Hepatic stellate cell (primary cell): Measurements from ENCODE around the gene IQCN.

Experiments used
- DNase-seq: peaks from one replicate; pipeline ENCODE4 v3.0.0; 2011; ENCODE audit warnings: low spot score

Gene IQCN

GRCh38 chr19:18287836-18288772 lies 13.9 kb upstream of the IQCN start:
- no peak for DNase-seq

- no peak for DNase-seq
These were observed 12.9 kb upstream of the IQCN start for GRCh38 chr19:18286973-18287635.

DNA sequence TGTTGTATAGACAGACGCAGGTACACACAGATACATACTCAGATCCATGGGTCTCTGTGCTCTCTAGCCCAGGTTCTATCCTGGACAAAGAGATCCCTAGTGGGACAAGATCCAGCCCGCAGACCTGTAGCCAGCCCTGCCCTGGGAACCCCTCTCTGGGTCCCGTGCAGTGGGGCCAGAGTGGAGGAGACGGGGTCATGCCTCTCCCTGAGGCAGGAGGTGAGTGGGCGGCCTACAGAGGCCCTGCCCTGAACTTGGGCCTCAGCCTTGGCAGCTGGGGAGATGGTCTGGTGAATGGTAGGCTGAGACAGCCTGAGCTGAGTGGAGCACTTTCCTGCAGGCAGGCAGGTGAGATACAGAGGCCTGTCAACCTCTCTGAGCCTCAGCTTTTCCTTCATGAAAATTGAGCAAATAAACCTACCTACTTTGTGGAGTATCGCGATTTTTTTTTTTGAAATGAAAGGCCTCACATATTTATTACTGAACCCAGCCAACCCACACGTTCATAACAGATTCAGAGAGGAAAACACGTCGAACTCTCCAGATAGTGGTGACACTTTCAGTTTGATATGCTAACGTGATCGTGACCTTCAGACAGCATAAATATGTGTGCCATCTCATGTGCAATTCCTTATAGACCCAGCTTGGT lies 10.6 kb upstream of the IQCN start:
- DNase-seq, result no peak

- DNase-seq, result no peak
These were observed 9.1 kb upstream of the IQCN start for GRCh38 chr19:18283338-18283737.

- DNase-seq, result no peak
These were observed 8.5 kb upstream of the IQCN start for GRCh38 chr19:18282788-18283141.

- DNase-seq, result no peak
These were observed 8.0 kb upstream of the IQCN start for GRCh38 chr19:18282021-18282787.

- peak; percentile 96 for DNase-seq
These were observed 7.1 kb upstream of the IQCN start, which contains the start of gene JUND for GRCh38 chr19:18281082-18282020. JUND (minus strand) TSS chr19:18281622; CDS start chr19:18281484, 138 bp downstream.

- DNase-seq, result peak; percentile 87
These were observed 6.2 kb upstream of the IQCN start for GRCh38 chr19:18280247-18281081.

DNA sequence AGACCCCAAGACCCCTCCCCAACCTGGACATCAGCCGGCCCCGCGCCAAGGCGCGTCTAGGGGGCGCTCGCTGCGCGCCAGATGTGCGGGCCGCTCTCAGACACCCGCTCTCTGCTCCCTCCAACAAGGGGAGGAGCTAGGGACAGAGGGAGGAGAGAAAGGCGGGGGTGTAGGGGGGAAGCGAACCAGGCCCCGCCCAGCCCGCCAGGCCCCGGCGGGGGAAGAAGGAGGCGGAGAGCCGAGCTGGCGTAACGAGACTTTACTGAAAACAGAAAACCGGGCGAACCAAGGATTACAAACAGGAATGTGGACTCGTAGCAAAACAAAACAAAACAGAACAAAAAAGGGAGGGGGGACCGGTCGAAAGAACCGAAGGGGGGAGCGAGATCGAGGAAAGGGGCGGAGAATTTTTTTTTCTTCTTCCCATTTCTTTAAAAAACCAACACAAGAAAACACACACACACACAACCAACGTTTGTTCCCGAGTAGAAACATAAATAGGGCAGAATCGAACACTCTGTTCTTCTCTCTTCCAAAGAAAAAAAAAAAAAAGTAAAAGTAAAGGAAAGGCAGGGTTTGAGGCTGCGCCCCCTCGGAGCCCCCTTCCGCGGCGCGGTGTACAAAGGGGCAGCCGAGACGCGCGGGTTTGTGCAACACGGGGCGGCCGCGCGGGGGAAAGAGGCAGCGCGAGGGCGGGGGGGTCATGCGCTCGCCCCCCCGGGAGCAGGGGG lies 5.4 kb upstream of the IQCN start:
- peak; percentile 92 for DNase-seq

- no peak for DNase-seq
These were observed 4.9 kb upstream of the IQCN start for GRCh38 chr19:18279266-18279515.

DNA sequence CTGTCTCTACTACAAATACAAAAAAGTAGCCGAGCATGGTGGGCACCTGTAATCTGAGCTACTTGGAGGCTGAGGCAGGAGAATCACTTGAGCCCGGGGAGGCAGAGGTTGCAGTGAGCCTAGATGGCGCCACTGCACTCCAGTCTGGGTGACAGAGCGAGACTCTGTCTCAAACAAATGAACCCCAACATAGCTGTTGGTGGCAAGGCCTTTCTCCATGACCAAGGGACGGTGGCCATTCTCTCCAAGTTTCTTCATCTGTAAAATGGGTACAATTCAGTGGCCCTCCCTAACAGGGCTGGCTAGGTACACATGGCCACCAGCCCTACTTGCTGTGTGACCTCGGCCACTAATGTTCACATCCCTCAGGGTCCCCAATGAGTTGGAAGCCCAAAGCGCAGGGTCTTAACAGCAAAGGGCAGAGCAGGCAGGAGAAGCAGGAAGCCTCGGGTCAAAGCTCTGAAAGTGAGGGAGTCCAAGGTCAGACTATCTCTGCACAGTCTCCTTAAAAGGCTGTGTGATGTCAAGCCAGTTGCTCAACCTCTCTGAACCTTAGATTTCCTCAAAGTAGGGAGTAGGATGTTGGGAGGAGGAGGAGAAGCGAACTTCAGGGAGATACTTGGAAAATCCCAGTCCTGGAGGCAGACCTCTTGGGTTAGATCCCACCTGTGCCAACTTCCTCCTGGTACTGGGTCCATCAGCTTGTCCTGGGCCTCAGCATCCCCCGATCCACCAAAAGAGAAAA lies 4.4 kb upstream of the IQCN start:
- DNase-seq, result no peak

- DNase-seq, result peak; percentile 91
These were observed 617 bp upstream of the IQCN start for GRCh38 chr19:18274781-18275356.

DNA sequence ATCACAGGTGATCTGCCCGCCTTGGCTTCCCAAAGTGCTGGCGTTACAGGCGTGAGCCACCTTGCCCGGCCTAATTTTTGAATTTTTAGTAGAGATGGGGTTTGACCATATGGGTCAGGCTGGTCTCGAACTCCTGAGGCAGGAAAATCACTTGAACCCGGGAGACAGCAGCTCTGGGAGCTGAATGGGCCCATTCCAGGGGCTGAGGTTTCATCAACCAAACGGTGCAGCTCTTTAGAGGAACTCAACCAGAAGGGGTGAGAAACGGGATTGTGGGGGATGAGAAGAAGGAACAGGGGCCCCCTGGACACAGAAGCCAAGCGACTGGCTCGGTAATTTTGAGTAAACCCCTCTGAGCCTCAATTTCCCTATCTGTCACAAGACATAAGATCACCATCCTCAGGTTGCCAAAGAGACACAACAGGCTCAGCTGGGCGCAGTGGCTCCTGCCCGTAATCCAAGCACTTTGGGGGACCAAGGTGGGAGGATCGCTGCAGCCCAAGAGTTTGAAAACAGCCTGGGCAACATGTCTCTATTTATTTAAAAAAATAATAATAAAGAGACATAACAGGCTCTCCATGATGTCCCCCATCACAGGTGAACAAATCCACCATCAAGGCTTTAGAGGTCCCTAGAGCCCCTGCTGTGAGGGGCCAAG lies 562 bp downstream of the IQCN start:
- no peak for DNase-seq

GRCh38 chr19:18271433-18271841 lies 2.8 kb downstream of the IQCN start:
- DNase-seq, result no peak

- no peak for DNase-seq
These were observed 3.9 kb downstream of the IQCN start for GRCh38 chr19:18270326-18270725.

DNA sequence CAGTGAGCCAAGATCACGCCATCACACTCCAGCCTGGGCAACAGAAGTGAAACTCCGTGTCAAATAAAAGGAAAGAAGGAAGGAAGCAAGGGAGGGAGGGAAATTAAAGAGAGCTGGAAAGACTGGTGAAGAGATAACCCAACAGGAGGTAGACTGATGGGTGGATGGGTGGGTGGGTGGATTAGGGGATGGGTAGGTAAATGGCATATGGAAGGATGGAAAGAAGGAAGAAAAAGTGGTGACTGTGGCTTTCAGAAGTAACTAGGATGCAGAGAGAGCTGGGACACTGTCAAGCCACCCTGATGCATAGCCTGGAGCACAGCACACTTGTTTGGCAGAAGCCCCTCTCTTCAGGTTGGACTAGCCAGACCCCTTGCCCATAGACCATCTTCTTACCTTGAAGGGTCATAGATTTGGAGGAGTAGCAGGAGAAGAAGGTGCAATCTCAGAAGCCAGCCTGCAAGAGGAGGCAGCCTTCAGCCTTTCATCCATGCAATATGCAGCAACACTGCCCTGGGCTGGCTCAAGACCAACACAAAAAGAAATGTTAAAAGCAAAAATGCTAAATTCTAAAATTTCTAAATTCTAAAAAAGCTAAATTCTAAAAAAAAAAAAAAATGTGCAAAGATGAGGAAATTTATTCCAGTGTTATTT lies 5.1 kb downstream of the IQCN start:
- DNase-seq, result no peak
